ENCODE results near the gene DIAPH3. TPM values are rescaled to one million over a fixed set of nuclear protein-coding genes. Genes with fewer than 3 reads are reported as not detected.

The DIAPH3 gene
- total RNA-seq, 2 experiments from 2014 or later, result 21.7 to 23.2 TPM

DNA sequence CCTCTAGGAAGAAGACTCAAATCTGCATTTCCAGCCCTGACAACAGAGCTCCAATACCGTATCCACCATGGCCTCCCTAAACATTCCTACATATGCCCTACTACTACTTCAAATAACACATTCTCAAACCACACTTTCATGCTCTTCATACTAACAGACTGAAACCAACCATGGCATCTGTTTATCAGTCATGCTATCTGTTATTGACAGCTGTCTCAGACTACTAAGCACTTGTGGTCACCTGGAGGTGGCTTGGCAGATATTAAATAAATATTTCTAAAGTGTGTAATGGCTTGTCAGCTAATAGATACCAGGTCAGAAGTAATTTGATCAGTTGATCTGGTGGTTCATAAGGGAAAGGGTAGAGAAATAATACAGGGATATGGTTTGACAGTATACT is 489.1 kb downstream of the DIAPH3 start:
- Mint-ChIP-seq H3K4me3 (no peak overlapping the region), H3K27me3 (no peaks in the 10 kb centered on the region), H3K4me1 (peaks cover 5% of the 10 kb centered on the region), H3K9me3 (no peaks in the 10 kb centered on the region), H3K36me3 (ENCODE audit: low read depth) (no peaks in the 10 kb centered on the region), H3K27ac (no peak overlapping the region)
- no peak for DNase-seq
- ChIA-PET POLR2A (no interaction called here), CTCF (interaction anchor here (1.1 kb wide), 1 partner anchor 8 kb away, joined by 4 read pairs; no protein-coding TSS in a partner anchor)

DNA sequence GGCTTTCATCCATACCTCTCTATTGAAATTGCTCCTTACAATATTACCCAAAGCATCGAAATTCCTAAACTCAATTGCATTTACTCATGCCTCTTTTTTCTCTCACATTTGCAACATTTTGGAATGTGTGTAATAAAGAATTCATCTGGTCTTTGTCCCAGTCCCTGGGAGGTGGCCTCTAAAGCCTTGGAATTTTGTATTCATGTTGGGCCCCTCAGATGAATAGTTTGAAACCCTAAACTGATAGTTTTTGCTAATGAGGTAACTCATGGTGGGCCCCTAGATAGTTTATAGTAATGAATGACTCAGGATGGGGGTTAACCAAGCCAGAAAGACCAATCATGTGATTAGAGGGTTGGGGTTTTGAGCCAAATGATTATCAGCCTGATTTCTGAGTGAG is 490.4 kb downstream of the DIAPH3 start:
- CTCF ChIA-PET, result interaction anchor here (1.2 kb wide), 1 partner anchor 11 kb away, joined by 3 read pairs; no protein-coding TSS in a partner anchor
- Mint-ChIP-seq H3K9me3 (no peaks in the 10 kb centered on the region), H3K27ac (no peak overlapping the region), H3K27me3 (no peaks in the 10 kb centered on the region), H3K4me1 (peaks cover 5% of the 10 kb centered on the region), H3K36me3 (ENCODE audit: low read depth) (no peaks in the 10 kb centered on the region), H3K4me3 (no peak overlapping the region)
- DNase-seq, result no peak
- POLR2A ChIA-PET, result no interaction called here

DNA sequence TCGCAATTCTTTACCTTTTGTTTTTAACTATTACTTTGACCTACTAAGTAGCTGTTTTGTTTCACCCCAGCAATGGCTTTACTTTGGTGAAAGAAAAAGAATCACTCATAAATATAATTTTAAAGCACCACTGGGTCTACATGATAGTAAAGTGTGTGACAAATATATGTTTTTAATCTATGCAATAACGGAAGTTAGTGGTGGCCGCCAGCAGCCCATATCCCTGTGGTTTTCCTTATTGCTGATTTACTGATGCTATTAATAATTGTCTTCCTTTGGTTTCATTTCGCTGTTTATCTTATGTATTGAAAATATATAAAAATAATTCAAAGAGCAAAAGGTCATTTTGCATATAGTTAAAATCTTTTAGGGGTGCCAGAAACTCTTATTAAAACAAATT is 491.3 kb downstream of the DIAPH3 start:
- peaks cover 5% of the 10 kb centered on the region for H3K4me1 Mint-ChIP-seq
- no peaks in the 10 kb centered on the region for H3K36me3 Mint-ChIP-seq (ENCODE audit: low read depth)
- H3K9me3 Mint-ChIP-seq, result no peaks in the 10 kb centered on the region
- no peak overlapping the region for H3K4me3 Mint-ChIP-seq
- H3K27ac Mint-ChIP-seq, result no peak overlapping the region
- ChIA-PET CTCF (interaction anchor here (1.5 kb wide), 1 partner anchor 8 kb away, joined by 4 read pairs; no protein-coding TSS in a partner anchor), POLR2A (no interaction called here)
- no peak for DNase-seq
- H3K27me3 Mint-ChIP-seq, result no peaks in the 10 kb centered on the region

DNA sequence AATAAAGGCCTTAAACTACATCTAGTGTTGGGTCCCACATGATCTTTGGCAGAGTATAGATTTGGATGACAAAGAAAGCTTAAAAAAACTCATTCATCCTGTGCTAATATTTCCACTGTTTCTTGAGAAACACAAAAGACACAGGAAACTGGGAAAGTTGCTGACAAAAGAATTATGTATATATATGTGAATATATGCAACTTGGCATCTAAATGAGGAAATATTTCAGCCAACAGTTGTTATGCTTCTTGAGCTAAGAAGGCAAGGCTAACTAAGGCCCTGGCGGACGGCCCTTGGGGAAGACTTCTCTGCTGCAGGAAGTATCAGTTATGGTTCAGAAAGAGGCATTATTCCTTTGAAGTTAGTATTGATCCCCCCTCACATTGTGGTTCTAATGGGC is 491.8 kb downstream of the DIAPH3 start:
- Mint-ChIP-seq H3K4me3 (no peak overlapping the region), H3K27ac (no peak overlapping the region), H3K4me1 (peaks cover 5% of the 10 kb centered on the region), H3K9me3 (no peaks in the 10 kb centered on the region), H3K27me3 (no peaks in the 10 kb centered on the region), H3K36me3 (ENCODE audit: low read depth) (no peaks in the 10 kb centered on the region)
- ChIA-PET CTCF (interaction anchor here (1.5 kb wide), 1 partner anchor 8 kb away, joined by 4 read pairs; no protein-coding TSS in a partner anchor), POLR2A (no interaction called here)
- DNase-seq, result no peak

DNA sequence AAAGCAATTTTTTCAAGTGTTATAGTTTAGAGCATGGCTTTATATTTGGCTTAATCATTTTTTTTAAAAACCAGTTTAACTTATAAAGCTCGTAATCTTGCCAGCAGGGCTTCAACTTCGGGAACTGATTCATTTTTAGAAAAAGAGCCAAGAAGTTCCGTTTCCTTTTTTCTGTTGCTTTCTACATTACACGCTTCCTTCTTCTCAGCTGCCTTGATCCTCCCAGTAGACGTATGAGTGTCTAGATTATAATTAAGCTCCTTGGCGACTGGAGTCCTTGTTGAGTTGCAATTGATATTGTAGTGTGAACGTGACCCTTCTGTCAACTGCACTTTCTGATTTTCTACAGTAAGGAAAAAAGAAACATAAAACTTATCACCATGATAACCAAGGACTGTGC is 497.2 kb downstream of the DIAPH3 start:
- Mint-ChIP-seq H3K9me3 (no peaks in the 10 kb centered on the region), H3K27ac (no peak overlapping the region)
- POLR2A ChIA-PET, result no interaction called here

DNA sequence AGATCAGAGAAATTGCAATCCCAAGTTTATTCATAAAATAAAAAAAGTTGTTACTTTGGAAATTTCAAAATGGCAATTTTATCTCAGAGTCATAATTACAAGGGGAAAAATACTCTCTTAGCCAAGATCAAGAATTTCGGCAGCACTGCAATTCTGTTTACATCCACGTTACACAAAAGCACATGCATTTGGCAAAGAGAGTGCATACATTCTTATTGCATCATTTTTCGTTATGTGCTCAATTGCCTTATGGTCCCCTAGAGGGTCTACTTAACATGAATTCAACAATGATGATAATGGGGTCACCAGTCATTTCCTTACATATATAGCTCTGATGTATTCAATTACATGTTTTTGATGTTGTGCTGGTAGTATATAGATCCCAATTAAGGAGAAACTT is 498.0 kb downstream of the DIAPH3 start:
- no peaks in the 10 kb centered on the region for H3K27me3 Mint-ChIP-seq
- no peak for DNase-seq
- no peaks in the 10 kb centered on the region for H3K4me1 Mint-ChIP-seq
- ChIA-PET POLR2A (no interaction called here), CTCF (no interaction called here)
- H3K27ac Mint-ChIP-seq, result no peak overlapping the region
- no peaks in the 10 kb centered on the region for H3K9me3 Mint-ChIP-seq
- H3K36me3 Mint-ChIP-seq (ENCODE audit: low read depth), result no peaks in the 10 kb centered on the region
- H3K4me3 Mint-ChIP-seq, result no peak overlapping the region

More for the DNA sequence above, 497.2 kb downstream of the DIAPH3 start:
- no peaks in the 10 kb centered on the region for H3K4me1 Mint-ChIP-seq
- H3K36me3 Mint-ChIP-seq (ENCODE audit: low read depth), result no peaks in the 10 kb centered on the region
- no peak for DNase-seq
- no peaks in the 10 kb centered on the region for H3K27me3 Mint-ChIP-seq
- H3K4me3 Mint-ChIP-seq, result no peak overlapping the region
- CTCF ChIA-PET, result no interaction called here

DNA sequence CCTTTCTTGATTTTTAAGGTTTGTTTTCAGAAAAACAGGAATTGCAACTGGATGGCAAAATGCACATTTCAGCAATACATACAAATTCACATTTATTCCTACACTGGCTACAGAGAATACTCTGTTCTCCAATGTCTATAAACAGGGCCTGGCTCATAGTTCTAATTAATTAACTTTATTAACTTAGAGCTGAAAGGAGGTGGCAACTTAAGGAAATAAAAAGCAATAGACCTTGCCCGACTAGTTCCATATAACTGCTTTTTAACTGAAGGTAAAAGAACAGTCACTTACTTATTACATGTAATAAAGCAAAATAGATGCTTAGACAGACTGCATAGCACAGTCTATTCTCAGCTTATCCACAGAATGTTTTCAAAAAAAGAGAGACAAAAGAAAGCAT is 498.5 kb downstream of the DIAPH3 start:
- no peaks in the 10 kb centered on the region for H3K36me3 Mint-ChIP-seq (ENCODE audit: low read depth)
- H3K4me1 Mint-ChIP-seq, result no peaks in the 10 kb centered on the region
- no peak overlapping the region for H3K27ac Mint-ChIP-seq
- no peaks in the 10 kb centered on the region for H3K9me3 Mint-ChIP-seq
- no peak for DNase-seq
- no peak overlapping the region for H3K4me3 Mint-ChIP-seq
- no peaks in the 10 kb centered on the region for H3K27me3 Mint-ChIP-seq
- POLR2A ChIA-PET, result no interaction called here
- CTCF ChIA-PET, result interaction anchor here (0.6 kb wide), 1 partner anchor 1518 kb away, joined by 4 read pairs; no protein-coding TSS in a partner anchor

DNA sequence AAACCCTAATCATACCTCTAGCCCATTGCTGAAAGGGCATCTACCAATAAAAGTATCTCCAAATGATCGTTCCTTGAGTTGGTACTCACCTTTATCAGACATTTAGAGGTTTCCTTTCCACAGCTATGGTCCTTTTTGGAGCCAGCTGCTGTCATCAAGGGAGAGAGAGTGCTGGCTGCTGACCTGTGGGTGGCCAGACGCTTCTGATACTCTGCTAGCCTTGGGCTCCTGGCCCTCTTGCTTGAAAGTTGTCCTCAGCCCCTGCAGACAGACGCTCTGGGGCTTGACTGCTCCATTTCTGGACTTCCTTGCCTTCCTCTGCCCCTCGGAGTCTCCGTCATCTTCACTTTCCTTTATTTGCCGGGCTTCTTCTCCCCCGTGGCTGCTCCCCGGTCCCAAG is 499.1 kb downstream of the DIAPH3 start:
- no peaks in the 10 kb centered on the region for H3K9me3 Mint-ChIP-seq
- CTCF ChIA-PET, result no interaction called here

DNA sequence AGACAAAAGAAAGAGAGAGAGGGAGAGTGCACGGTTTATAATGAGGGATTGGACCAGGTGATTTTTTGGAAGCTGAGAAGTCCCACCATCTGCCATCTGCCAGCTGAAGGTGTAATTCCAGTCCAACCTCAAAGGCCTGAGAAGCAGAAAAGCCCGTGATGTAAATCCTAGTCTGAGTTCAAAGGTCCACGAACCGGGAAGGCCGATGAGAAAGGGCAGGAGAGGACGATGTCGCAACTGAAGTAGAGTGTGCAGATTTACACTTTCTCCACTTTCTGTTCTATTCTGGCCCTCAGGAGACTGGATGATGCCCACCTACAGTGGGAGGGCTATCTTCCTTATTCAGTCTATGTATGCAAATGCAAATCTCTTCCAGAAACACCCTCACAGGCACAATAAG is 500.0 kb downstream of the DIAPH3 start:
- Mint-ChIP-seq H3K9me3 (no peaks in the 10 kb centered on the region), H3K27me3 (no peaks in the 10 kb centered on the region), H3K27ac (no peak overlapping the region), H3K4me1 (no peaks in the 10 kb centered on the region), H3K4me3 (no peak overlapping the region), H3K36me3 (ENCODE audit: low read depth) (no peaks in the 10 kb centered on the region)
- ChIA-PET POLR2A (no interaction called here), CTCF (interaction anchor here (1.2 kb wide), 1 partner anchor 272 kb away, joined by 3 read pairs; no protein-coding TSS in a partner anchor)
- no peak for DNase-seq

More for the DNA sequence above, 499.1 kb downstream of the DIAPH3 start:
- no peak for DNase-seq
- Mint-ChIP-seq H3K4me1 (no peaks in the 10 kb centered on the region), H3K36me3 (ENCODE audit: low read depth) (no peaks in the 10 kb centered on the region), H3K27me3 (no peaks in the 10 kb centered on the region), H3K4me3 (no peak overlapping the region), H3K27ac (no peak overlapping the region)
- POLR2A ChIA-PET, result no interaction called here

DNA sequence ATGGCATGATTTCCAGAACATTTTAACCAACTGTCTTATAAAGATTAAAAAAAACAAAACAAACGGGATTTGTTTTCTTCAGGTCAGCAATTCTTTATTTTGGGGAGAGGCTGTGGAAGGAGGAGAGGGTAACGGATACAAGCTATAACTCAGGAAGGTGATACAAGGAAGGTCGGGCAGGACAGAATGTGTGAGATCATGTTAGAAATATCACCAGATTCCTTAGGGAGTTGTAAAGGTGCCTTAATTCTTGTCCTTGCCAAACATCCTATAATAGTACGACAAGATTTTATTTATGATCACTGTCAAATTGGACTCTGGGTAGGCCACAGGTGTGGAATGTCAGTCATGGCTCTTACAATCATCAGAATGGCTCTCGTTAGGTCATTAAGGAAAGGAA is 503.1 kb downstream of the DIAPH3 start:
- ChIA-PET POLR2A (no interaction called here), CTCF (no interaction called here)
- H3K27me3 Mint-ChIP-seq, result no peaks in the 10 kb centered on the region
- no peak overlapping the region for H3K4me3 Mint-ChIP-seq
- H3K9me3 Mint-ChIP-seq, result no peaks in the 10 kb centered on the region
- no peaks in the 10 kb centered on the region for H3K4me1 Mint-ChIP-seq
- H3K27ac Mint-ChIP-seq, result no peak overlapping the region
- DNase-seq, result no peak
- no peaks in the 10 kb centered on the region for H3K36me3 Mint-ChIP-seq (ENCODE audit: low read depth)

DNA sequence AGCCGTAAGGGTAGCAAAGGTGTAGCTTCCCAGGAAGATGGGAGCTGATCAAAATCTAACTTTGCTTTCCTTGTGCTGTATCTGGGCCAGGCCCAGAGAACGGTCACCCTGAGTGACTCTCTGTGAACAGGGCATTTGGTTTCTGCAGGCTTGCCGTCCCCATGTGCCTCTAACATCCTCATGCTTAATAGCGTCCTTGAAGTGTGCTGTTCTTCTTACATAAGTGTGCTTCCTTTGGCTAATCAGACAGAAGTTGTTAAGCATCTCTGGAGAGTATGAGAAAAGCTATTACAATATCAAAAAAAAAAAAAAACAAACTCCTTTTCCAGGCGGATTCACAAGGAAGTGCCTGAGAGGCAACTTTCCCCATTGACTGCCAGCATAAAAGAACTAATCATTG is 503.7 kb downstream of the DIAPH3 start:
- POLR2A ChIA-PET, result no interaction called here
- CTCF ChIA-PET, result no interaction called here

DNA sequence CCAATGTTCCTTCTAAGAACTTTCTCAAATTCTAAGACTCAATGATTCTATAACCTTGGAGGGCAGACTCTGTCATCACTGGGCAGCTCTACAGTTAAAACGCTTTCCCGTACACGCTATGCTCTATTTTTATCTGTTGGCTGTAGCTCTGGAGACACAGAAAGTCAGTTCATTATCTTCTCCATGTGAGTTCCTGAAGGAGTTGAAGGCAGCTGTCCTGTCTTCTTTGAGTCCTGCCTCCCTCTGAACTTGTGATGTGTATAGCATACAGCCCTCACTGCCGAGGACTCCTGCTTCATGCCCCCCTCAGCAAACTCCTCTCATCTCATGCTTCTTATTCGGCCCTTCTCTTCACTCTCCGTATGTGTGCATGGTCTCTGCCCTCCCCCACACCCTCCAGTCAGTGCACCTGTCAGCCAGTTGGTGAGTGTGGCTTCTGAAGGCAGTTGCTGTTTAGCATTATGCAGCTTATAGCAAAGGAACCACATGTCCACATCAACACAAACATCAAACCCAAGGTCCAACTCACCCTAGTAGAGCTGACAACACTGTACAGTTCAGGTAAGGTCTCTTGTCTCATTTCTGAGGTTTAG is 504.9 kb downstream of the DIAPH3 start:
- CTCF ChIA-PET, result no interaction called here
- no peak for DNase-seq
- no peaks in the 10 kb centered on the region for H3K9me3 Mint-ChIP-seq

More for the DNA sequence above, 503.7 kb downstream of the DIAPH3 start:
- H3K4me1 Mint-ChIP-seq, result no peaks in the 10 kb centered on the region
- no peak for DNase-seq
- no peak overlapping the region for H3K27ac Mint-ChIP-seq
- H3K4me3 Mint-ChIP-seq, result no peak overlapping the region
- no peaks in the 10 kb centered on the region for H3K36me3 Mint-ChIP-seq (ENCODE audit: low read depth)
- H3K9me3 Mint-ChIP-seq, result no peaks in the 10 kb centered on the region
- peaks cover 2% of the 10 kb centered on the region for H3K27me3 Mint-ChIP-seq

DNA sequence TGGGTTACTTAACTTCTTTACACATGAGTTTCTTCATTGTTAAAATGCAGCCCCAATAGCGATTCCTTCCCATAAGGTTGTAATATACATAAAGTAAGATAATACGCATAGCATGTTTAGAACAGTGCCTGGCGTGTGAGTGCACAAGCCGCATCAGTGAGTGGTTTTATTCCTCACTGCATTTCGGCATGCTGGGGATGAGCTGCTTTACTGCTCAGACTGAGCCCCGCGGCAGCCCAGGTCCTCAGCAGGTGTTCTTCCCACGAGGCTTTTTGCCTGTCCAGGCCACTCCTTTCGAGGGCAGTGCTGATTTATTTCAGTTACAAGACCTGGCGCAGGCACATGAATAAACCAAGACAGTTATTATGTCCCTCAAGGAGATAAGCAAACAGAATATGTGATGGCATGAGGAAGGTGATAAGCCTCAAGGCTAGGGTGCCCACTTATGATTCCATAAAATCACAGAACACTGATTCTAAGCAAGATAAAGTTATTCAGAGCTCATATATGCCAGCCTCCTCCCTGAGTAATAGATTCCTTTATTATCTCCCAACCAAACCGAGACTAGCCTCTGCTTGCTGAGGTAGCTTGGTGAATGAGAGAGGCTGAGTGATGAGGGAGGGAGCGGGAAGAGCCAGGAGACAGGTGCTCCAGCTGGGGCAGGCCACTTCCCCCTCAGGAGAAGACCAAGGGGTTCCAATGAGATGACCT is 505.5 kb downstream of the DIAPH3 start:
- POLR2A ChIA-PET, result no interaction called here
- CTCF ChIA-PET, result no interaction called here
- no peaks in the 10 kb centered on the region for H3K36me3 Mint-ChIP-seq (ENCODE audit: low read depth)
- no peak overlapping the region for H3K27ac Mint-ChIP-seq
- H3K27me3 Mint-ChIP-seq, result peaks cover 8% of the 10 kb centered on the region
- DNase-seq, result no peak
- no peak overlapping the region for H3K4me3 Mint-ChIP-seq
- H3K4me1 Mint-ChIP-seq, result no peaks in the 10 kb centered on the region
- no peaks in the 10 kb centered on the region for H3K9me3 Mint-ChIP-seq

More for the DNA sequence above, 504.9 kb downstream of the DIAPH3 start:
- Mint-ChIP-seq H3K4me3 (no peak overlapping the region), H3K36me3 (ENCODE audit: low read depth) (no peaks in the 10 kb centered on the region), H3K4me1 (no peaks in the 10 kb centered on the region), H3K27ac (no peak overlapping the region), H3K27me3 (peaks cover 8% of the 10 kb centered on the region)
- POLR2A ChIA-PET, result no interaction called here

DNA sequence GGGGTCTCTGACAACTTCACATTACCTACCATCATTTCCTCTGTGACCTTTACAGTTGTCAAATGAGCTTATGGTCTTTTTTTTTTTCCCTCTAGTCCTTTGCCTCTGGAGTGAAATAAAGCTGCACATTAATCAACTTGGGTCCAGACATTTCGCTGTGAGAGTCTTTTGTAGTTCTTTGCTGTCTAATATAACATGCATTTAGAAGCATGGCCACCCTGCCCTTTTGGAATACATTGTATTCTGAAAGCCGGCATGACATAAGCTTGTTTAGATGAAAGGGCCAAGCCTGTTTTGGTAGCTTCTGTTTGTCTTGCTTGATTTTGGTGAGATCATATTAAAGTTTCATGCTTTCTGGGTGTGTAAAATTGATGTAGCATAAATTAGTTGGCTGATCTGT is 509.8 kb downstream of the DIAPH3 start:
- Mint-ChIP-seq H3K27me3 (peaks cover 14% of the 10 kb centered on the region), H3K36me3 (ENCODE audit: low read depth) (no peaks in the 10 kb centered on the region), H3K27ac (no peak overlapping the region), H3K4me3 (no peak overlapping the region), H3K9me3 (no peaks in the 10 kb centered on the region), H3K4me1 (no peaks in the 10 kb centered on the region)
- ChIA-PET CTCF (interaction anchor here (0.8 kb wide), 1 partner anchor 676 kb away, joined by 4 read pairs; no protein-coding TSS in a partner anchor), POLR2A (no interaction called here)
- no peak for DNase-seq

Data from activated CD4-positive, alpha-beta memory T cell treated with anti-CD3 and anti-CD28 coated beads, Interleukin-2, amount 10 ng/mL, durations not matched to agents 7 days and 5 days (primary cell).